NB4 (cell line): ENCODE measurements around the gene OR2J2.
"Not testable (repeated sequence)": the region's sequence is repeated elsewhere in the genome, so short reads cannot be mapped to it uniquely, and the experiment has no call there.

Source experiments
- DNase-seq: peaks from one replicate; pipeline ENCODE4 v3.0.0; 2010; ENCODE audit warnings: low read depth
- H3K4me3 ChIP-seq: one replicate; pipeline ENCODE4 v1.5.1; 2011; ENCODE audit warnings: mild to moderate bottlenecking, low read depth, low read length, moderate library complexity
- CTCF ChIP-seq: IDR thresholded peaks from one replicate; pipeline ENCODE4 v1.5.1; 2012; ENCODE audit warnings: low read depth, low read length
- MAX ChIP-seq: IDR thresholded peaks from 2 replicates; pipeline ENCODE4 v1.6.1; 2011; ENCODE audit warnings: low read depth, low read length
- MYC ChIP-seq: IDR thresholded peaks from 2 replicates; pipeline ENCODE4 v1.6.1; 2011; ENCODE audit warnings: low read depth, low read length
- POLR2A ChIP-seq: IDR thresholded peaks from 2 replicates; pipeline ENCODE4 v1.6.1; 2011; ENCODE audit warnings: mild to moderate bottlenecking; ENCODE audit not compliant: insufficient read length; ENCODE audit errors: extremely low read depth

The OR2J2 gene

GRCh38 chr6:29170607-29171006, at the start of gene OR2J2:
Gene OR2J2 (plus strand): TSS chr6:29170907. CDS start chr6:29173636, 2,729 bp downstream.
- H3K4me3 ChIP-seq, DNase-seq: not testable (repeated sequence)

- H3K4me3 ChIP-seq: no peak overlapping the region
- no peak for DNase-seq
- no peak for TF ChIP-seq POLR2A
- no peak for TF ChIP-seq CTCF
- no peak for TF ChIP-seq MYC
- TF ChIP-seq MAX: no peak
Observed at GRCh38 chr6:29129326-29130012, 41.2 kb upstream of the OR2J2 start.

DNA sequence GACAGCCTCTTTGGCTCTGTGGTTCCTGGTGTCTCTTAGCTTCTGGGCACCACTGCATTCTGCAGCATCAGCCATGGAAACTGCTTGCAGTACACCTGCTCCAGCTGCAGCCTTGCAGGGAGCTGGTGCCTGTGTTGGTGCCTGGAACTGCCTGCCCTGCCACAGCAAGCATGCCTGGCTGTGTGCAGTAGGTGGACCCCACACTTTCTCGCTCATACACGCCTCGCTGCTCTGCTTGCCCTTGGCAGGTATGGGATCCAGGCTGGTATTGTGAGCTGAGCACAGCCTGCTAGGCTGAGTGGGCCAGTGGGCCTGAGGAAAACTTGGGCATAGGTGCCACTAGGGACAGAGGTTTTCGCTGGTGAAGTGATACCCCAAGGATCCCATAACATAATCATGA, 40.1 kb upstream of the OR2J2 start:
- no peak for TF ChIP-seq MYC
- no peak for TF ChIP-seq MAX
- TF ChIP-seq CTCF: no peak
- TF ChIP-seq POLR2A: no peak
- DNase-seq: no peak
- no peak overlapping the region for H3K4me3 ChIP-seq

- H3K4me3 ChIP-seq: no peak overlapping the region
- TF ChIP-seq MYC (no peak), CTCF (no peak), POLR2A (no peak), MAX (no peak)
- DNase-seq: no peak
Observed at GRCh38 chr6:29131691-29132090, 39.0 kb upstream of the OR2J2 start.

GRCh38 chr6:29137724-29138123, 33.0 kb upstream of the OR2J2 start:
- DNase-seq: no peak
- H3K4me3 ChIP-seq: no peak overlapping the region
- TF ChIP-seq MAX (no peak), MYC (no peak), CTCF (no peak), POLR2A (no peak)

- DNase-seq: no peak
- no peak for TF ChIP-seq MAX
- no peak for TF ChIP-seq POLR2A
- TF ChIP-seq CTCF: no peak
- no peak for TF ChIP-seq MYC
Observed at GRCh38 chr6:29141606-29142005, 29.1 kb upstream of the OR2J2 start.

More at GRCh38 chr6:29141606-29142005, 29.1 kb upstream of the OR2J2 start:
- no peak overlapping the region for H3K4me3 ChIP-seq
